GDM1 (cell line): ENCODE data around the gene ZIC4.

Experiments used
- DNase-seq: peaks from one replicate; lab custom pipeline; 2025; lab: John Stamatoyannopoulos, UW

ZIC4 gene

GRCh38 chr3:147418371-147418781, 12.0 kb upstream of the ZIC4 start:
- DNase-seq = no peak

- no peak for DNase-seq
These were observed 11.4 kb upstream of the ZIC4 start for GRCh38 chr3:147417551-147418295.

DNA sequence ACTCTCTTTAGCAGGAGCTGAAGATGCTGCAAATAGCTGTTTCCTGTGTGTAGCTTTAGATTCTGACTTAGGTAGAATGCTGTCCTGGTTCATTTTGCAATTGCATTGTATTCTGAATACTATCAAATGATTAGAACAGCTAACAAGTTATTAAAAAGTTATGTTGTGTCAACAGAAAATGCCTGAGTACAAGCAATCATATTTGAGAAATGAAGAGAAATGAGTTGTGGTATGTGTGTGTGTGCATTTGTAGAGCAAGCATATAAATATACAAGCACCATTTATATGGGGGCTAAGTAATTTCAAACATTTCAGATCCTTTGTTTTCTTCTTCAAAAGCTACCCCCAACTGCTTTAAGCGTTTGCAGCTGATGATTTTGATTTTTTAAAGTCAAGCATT, 10.6 kb upstream of the ZIC4 start:
- no peak for DNase-seq

- DNase-seq = no peak
These were observed 9.5 kb upstream of the ZIC4 start for GRCh38 chr3:147415874-147416273.

- no peak for DNase-seq
These were observed 8.9 kb upstream of the ZIC4 start for GRCh38 chr3:147415286-147415685.

- DNase-seq = no peak
These were observed 8.2 kb upstream of the ZIC4 start for GRCh38 chr3:147414390-147415138.

GRCh38 chr3:147413686-147414389, 7.5 kb upstream of the ZIC4 start:
- no peak for DNase-seq

GRCh38 chr3:147412917-147413685, 6.8 kb upstream of the ZIC4 start:
- DNase-seq = no peak

- no peak for DNase-seq
These were observed 6.0 kb upstream of the ZIC4 start for GRCh38 chr3:147412261-147412916.

DNA sequence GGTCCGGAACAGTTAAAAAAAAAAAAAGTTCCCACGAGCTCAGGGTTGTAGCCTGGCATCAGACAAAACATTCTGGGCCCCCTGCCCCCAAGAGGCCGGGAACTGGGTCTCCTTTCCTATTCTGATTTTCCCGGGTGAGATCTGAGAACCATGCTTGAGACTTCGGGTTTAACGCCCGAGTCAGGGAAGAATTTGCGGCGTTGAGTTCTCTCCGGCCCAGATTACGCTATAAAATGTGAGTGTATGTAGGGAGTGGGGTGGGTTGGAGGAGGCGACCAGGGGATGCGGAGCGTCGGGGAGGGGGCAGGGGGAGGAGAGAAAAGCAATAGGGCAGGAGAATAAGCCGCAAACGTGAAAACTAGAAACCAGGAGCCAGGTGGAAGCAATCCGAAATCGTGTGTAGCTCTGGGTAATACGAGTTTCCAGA, 5.5 kb upstream of the ZIC4 start:
- no peak for DNase-seq

GRCh38 chr3:147411238-147411814, 5.0 kb upstream of the ZIC4 start:
- no peak for DNase-seq

DNA sequence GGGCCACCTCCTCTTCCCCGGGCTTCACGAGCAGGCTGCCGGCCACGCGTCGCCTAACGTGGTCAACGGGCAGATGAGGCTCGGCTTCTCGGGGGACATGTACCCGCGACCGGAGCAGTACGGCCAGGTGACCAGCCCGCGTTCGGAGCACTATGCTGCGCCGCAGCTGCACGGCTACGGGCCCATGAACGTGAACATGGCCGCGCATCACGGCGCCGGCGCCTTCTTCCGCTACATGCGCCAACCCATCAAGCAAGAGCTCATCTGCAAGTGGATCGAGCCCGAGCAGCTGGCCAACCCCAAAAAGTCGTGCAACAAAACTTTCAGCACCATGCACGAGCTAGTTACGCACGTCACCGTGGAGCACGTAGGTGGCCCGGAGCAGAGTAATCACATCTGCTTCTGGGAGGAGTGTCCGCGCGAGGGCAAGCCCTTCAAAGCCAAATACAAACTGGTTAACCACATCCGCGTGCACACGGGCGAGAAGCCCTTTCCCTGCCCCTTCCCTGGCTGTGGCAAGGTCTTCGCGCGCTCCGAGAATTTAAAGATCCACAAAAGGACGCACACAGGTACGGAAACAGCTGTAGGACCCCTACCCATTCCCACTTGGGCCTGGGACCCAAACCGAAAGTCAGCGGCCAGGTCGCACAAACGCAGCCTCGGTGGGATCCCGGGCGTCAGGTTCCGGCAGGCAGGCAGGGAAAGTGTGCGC, 4.3 kb upstream of the ZIC4 start:
- no peak for DNase-seq

GRCh38 chr3:147410116-147410525, 3.8 kb upstream of the ZIC4 start:
- DNase-seq = no peak

DNA sequence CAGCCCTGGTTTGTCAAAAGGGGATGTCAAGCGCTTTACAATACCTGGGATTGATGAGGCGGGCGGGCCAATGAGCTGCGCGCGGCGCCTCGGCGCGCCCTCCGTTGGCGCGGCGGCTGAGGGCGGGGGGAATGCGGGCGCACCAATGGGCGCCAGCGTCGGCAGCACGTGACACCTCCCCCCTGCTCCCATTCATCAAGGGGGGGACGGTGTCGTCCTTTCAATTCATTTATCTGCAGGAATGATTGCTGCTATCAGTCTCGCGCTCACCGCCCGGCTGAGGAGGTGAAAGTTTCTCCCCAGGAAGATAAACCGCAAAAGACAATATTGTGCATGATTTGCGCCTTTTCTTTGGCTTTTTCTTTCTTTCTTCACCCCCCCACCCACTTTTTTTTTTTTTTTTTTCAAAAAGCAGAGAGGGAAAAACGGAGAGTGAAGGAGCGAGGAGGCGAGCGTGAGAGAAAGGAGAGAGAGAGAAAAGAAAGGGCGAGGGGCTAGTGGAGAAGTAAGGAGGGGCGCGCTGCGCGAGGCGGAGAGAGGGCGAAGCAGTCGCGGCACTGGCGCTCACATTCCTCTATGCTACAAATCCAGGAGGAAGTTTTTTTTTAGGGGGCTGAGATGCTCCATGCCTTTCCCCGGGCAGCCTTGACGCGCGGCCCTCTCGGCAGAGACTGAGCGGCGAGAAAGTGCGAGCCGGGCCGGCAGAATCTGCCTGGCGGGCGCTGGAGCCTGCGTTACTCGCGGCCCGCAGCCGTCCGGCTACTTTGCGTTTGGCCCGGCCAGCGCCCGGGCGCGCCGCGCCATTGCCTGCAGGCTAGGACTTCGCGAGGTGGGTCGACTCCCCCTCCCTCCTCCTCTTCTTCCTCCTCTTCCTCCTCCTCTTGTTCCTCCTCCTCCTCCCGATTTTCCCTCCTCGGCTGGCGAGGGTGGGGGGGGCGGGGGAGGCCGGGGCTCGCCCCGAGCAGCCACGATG, 3.1 kb upstream of the ZIC4 start, which contains the start of gene ZIC1:
ZIC1 (plus strand) TSS at position 223 of the 973 bp plus-strand sequence; CDS start at position 971, 748 bp downstream.
- DNase-seq = no peak

- DNase-seq = no peak
These were observed 2.1 kb upstream of the ZIC4 start for GRCh38 chr3:147408188-147409100.

DNA sequence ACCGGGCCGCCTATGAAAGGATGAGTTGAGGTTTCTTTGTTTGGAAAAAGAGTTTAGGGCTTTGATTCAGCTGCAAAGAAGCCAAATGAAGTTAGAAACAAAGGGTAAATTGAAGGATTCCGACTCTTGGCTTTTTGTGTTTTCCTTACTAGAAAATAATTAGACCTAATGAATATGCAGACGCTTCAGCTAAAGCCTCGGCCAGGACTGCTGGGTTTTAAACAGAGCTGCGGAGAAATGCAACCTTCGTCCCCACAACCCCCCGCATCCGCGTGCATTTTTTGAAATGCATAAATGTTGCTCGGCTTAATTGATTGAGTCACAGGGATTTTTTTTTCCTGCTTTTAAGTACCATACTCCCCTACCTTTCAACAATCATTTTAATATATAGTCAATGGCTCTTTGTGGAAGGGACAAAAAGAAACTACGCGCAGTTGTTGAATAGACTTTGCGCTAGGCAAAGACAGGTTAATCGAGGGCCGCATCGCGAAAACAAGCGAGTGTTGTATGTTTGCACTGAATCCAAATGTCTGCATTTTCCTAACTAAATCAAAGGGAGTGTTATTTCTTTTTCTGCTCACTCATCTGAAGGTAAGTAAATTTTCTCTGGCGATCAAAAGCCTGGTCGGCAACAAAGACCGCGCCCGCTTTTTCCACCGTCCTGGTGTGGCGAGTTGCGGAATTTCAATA, 1.3 kb upstream of the ZIC4 start:
- no peak for DNase-seq

DNA sequence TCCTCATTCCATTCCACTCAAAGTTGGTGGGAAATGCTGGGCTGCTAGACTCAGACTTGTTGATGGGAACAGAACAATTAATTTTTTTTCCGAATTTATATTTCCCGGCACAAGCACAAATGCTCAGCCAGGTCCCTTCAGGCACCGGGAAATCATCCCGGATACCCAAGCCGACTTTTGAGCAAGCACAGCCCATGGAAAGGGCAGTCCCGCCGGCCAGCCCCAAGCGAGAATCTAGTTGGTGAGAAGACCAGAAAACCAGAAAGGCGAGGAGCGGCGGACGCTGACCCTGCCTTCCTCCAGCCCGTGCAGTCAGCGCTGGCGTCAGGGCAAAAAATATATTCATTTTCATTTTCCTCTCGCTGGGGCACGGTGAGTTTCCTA, 763 bp upstream of the ZIC4 start:
- no peak for DNase-seq
